ENCODE data around the gene RXFP3.
"Not testable (repeated sequence)": the region's sequence is repeated elsewhere in the genome, so short reads cannot be mapped to it uniquely, and the experiment has no call there.

RXFP3 gene

GRCh38 chr5:33905381-33905780 lies 30.8 kb upstream of the RXFP3 start:
- Histone ChIP-seq H3K9me3 (peaks cover 0 to 20% (median 8%) of the 10 kb centered on the region in 3 donors), H3K4me1 (no peaks in the 10 kb centered on the region), H3K36me3 (no peaks in the 10 kb centered on the region), H3K4me3 (no peak overlapping the region), H3K27ac (no peak overlapping the region), H3K27me3 (no peaks in the 10 kb centered on the region)
- no peak for TF ChIP-seq CTCF (IDR thresholded peaks at IDR 0.05)
- intact Hi-C loops (cut with DNase I; ENCODE audit: low total_unique reads): no loop called here
- DNase-seq: no peak

- H3K36me3 ChIP-seq; intact Hi-C loops (cut with DNase I; ENCODE audit: low total_unique reads); H3K27me3 ChIP-seq; H3K4me3 ChIP-seq; DNase-seq; H3K4me1 ChIP-seq; H3K27ac ChIP-seq: not testable (repeated sequence)
- H3K9me3 ChIP-seq: peaks cover 0 to 20% (median 8%) of the 10 kb centered on the region in 3 donors
Observed at GRCh38 chr5:33906248-33906647, 29.9 kb upstream of the RXFP3 start.

GRCh38 chr5:33914844-33915243 lies 21.3 kb upstream of the RXFP3 start:
- DNase-seq; H3K4me1 ChIP-seq; H3K9me3 ChIP-seq; H3K27ac ChIP-seq; H3K4me3 ChIP-seq; H3K27me3 ChIP-seq; H3K36me3 ChIP-seq; intact Hi-C loops (cut with DNase I; ENCODE audit: low total_unique reads): not testable (repeated sequence)

- H3K4me1 ChIP-seq: no peaks in the 10 kb centered on the region
- no peak for DNase-seq
- peaks cover 0 to 5% (median 0%) of the 10 kb centered on the region in 3 donors for H3K9me3 ChIP-seq
- H3K4me3 ChIP-seq: no peak overlapping the region
- H3K27me3 ChIP-seq: no peaks in the 10 kb centered on the region
- intact Hi-C loops (cut with DNase I; ENCODE audit: low total_unique reads): no loop called here
- H3K27ac ChIP-seq: no peak overlapping the region
- H3K36me3 ChIP-seq: no peaks in the 10 kb centered on the region
- no peak for TF ChIP-seq CTCF (IDR thresholded peaks at IDR 0.05)
Observed at GRCh38 chr5:33921002-33921401, 15.2 kb upstream of the RXFP3 start.

GRCh38 chr5:33925278-33925677 lies 10.9 kb upstream of the RXFP3 start:
- intact Hi-C loops (cut with DNase I; ENCODE audit: low total_unique reads): no loop called here
- Histone ChIP-seq H3K9me3 (no peaks in the 10 kb centered on the region), H3K4me3 (no peak overlapping the region), H3K4me1 (no peaks in the 10 kb centered on the region), H3K27ac (no peak overlapping the region), H3K27me3 (no peaks in the 10 kb centered on the region), H3K36me3 (no peaks in the 10 kb centered on the region)
- no peak for DNase-seq
- no peak for TF ChIP-seq CTCF (IDR thresholded peaks at IDR 0.05)

- H3K27ac ChIP-seq: no peak overlapping the region
- no peak for DNase-seq
- intact Hi-C loops (cut with DNase I; ENCODE audit: low total_unique reads): no loop called here
- H3K36me3 ChIP-seq: no peaks in the 10 kb centered on the region
- H3K27me3 ChIP-seq: no peaks in the 10 kb centered on the region
- no peaks in the 10 kb centered on the region for H3K4me1 ChIP-seq
- TF ChIP-seq CTCF (IDR thresholded peaks at IDR 0.05): no peak
- no peaks in the 10 kb centered on the region for H3K9me3 ChIP-seq
- no peak overlapping the region for H3K4me3 ChIP-seq
Observed at GRCh38 chr5:33927685-33928084, 8.5 kb upstream of the RXFP3 start.

- intact Hi-C loops (cut with DNase I; ENCODE audit: low total_unique reads): no loop called here
- Histone ChIP-seq H3K27ac (no peak overlapping the region), H3K36me3 (no peaks in the 10 kb centered on the region), H3K4me3 (no peak overlapping the region), H3K4me1 (no peaks in the 10 kb centered on the region), H3K9me3 (no peaks in the 10 kb centered on the region), H3K27me3 (no peaks in the 10 kb centered on the region)
- no peak for TF ChIP-seq CTCF (IDR thresholded peaks at IDR 0.05)
- no peak for DNase-seq
Observed at GRCh38 chr5:33928283-33928682, 7.9 kb upstream of the RXFP3 start.

Data from tibial artery (tissue), 4 donors.